ENCODE data around the gene ACACB. TPM values are rescaled to one million over a fixed set of nuclear protein-coding genes. Genes with fewer than 3 reads are reported as not detected.
A peak's percentile ranks its signal among the peaks of the same experiment; 100 is the strongest.

ACACB gene
- total RNA-seq (2021): 8.2 and 10.1 TPM in 2 replicates
- percentile 46 among the genes with signal in this experiment for Bru-seq, nascent RNA
- percentile 45 among the genes with signal in this experiment for BruChase-seq, experiment 1, labeled RNA remaining after a 2-hour chase
- percentile 46 among the genes with signal in this experiment for BruChase-seq, experiment 2, labeled RNA remaining after a 6-hour chase
- long read RNA-seq, partial matches to known transcripts: 0 of 3 reads
- long read RNA-seq, other reads (novel, unspliced or antisense): 1 of 3 reads

DNA sequence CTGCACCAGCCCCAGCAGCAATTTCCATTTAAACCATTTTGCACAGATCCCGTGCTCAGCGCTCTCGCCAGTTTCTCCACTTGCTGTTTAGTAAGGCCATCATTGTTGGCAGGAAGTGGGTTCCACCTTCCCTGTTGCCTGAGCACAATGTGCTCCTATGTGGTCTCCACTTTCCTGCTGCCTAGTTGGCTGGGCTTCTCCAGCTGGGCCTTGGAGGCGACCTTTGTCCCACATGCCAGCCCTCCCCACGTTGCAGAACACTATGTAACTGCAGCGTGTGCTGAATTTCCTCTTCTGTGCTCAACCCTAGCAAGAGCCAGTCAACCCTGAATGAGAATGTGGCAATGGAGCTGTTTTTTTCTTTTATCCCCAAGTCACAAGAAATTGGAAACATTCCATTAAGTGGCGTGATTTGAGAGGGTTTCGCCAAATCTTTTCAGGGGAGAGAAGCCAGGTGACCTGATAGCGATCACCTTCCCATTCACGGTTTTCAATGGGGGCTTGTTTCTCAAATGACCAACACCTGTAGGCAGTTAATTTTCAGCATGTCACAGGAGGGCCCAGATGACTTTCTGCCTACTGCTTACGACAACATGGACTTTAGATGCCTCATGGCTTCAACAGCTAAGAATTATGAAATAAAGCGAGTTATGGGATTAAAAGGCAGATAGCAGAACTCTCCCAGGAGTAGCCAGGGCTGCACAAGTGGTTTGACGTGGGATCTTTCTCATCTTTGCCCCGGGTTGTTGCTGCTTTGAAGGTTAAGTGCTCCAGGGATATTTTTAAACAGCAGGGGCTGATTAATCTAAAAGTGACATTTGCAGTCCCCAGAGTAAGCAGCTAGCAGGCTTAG lies at the start of gene ACACB:
Gene ACACB (plus strand): TSS at position 830 of the 853 bp plus-strand sequence. CDS start 22,819 bp downstream, outside the sequence.
- H3K27ac ChIP-seq (ENCODE audit: low read depth, low read length, poor library complexity, severe bottlenecking): no peak within 1 kb of the TSS
- POLR2A ChIA-PET (ENCODE audit: low non-redundant PET): no interaction called here
- no peak within 1 kb of the TSS for H3K4me3 ChIP-seq (ENCODE audit: low read depth, low read length, poor library complexity, severe bottlenecking)
- no TSS peak for BruUV-seq (replicated peaks)
- intact Hi-C loops (cut with micrococcal nuclease; ENCODE audit: unreplicated experiment): no loop called here
- no peak for DNase-seq (ENCODE audit: low spot score)
- no peaks in the 10 kb centered on the region for H3K36me3 ChIP-seq (ENCODE audit: insufficient read depth, low read length, poor library complexity, severe bottlenecking)
- H3K9me3 ChIP-seq (ENCODE audit: low read depth, low read length, poor library complexity, severe bottlenecking): no peaks in the 10 kb centered on the region
- CTCF ChIA-PET: no interaction called here
- peaks cover under 1% of the 10 kb centered on the region for H3K4me1 ChIP-seq (ENCODE audit: insufficient read depth, low read length, poor library complexity, severe bottlenecking)
- H3K27me3 ChIP-seq (replicated peaks; ENCODE audit: insufficient read depth, low read depth, low read length, poor library complexity): no peaks in the 10 kb centered on the region
- TF ChIP-seq EZH2 (IDR thresholded peaks at IDR 0.05; ENCODE audit: borderline replicate concordance, low read depth, low read length, poor library complexity, severe bottlenecking) (no peak), CTCF (conservative IDR thresholded peaks at IDR 0.05; ENCODE audit: low read depth, low read length) (no peak)

DNA sequence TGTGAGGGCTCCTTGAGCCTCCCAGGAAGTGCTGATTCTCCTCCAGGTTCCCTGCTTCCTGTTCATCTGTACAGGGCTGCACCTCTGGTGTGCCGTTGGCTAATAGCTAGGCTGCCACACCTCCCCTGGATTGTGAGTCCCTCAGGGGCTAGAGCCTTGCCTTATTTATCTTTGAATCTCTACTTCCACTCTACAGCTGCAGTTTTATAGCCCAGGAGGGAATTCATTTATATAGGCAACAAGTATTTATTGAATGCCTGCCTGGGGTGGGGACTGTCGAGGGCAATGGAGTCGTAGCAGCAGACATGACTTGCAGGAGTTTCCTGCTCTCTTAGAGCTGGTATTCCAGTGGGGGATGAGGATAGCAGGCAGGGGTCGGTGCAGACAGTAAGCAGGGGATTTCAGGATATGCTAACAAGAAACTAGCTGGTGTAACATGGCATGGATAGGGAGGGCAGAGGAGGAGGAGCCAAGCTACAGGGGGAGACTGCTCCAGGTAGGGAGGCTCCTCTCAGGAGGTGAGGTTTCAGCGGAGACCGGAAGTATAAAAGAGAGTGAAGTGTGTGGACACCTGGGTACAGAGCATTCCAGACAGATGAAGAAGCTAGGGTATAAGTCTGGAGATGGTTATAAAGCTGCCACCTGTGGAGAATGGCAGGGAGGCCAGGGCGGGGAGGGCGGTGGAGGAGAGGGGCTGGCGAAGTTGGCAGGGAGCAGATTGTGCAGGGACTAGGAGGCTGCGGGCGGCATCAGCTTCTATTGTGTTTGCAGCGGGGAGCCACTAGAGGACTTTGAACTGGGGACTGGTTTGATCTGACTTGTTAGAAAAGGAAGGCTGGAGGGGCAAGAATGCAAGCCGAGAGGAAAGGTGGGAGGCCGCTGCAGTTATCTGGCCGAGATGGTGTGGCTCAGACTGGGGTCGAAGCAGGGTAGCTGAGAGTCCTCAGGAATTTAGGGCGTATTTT lies 46.8 kb upstream of the ACACB start:
- no peak overlapping the region for H3K4me3 ChIP-seq (ENCODE audit: low read depth, low read length, poor library complexity, severe bottlenecking)
- no peak for TF ChIP-seq EZH2 (IDR thresholded peaks at IDR 0.05; ENCODE audit: borderline replicate concordance, low read depth, low read length, poor library complexity, severe bottlenecking)
- no peak for TF ChIP-seq CTCF (conservative IDR thresholded peaks at IDR 0.05; ENCODE audit: low read depth, low read length)
- no peaks in the 10 kb centered on the region for H3K27me3 ChIP-seq (replicated peaks; ENCODE audit: insufficient read depth, low read depth, low read length, poor library complexity)
- no peak overlapping the region for H3K27ac ChIP-seq (ENCODE audit: low read depth, low read length, poor library complexity, severe bottlenecking)
- POLR2A ChIA-PET (ENCODE audit: low non-redundant PET): no interaction called here
- H3K4me1 ChIP-seq (ENCODE audit: insufficient read depth, low read length, poor library complexity, severe bottlenecking): no peaks in the 10 kb centered on the region
- intact Hi-C loops (cut with micrococcal nuclease; ENCODE audit: unreplicated experiment): no loop called here
- CTCF ChIA-PET: no interaction called here
- DNase-seq (ENCODE audit: low spot score): peak; percentile 53
- BruUV-seq (replicated peaks): no TSS peak
- H3K9me3 ChIP-seq (ENCODE audit: low read depth, low read length, poor library complexity, severe bottlenecking): no peaks in the 10 kb centered on the region
- peaks cover 1% of the 10 kb centered on the region for H3K36me3 ChIP-seq (ENCODE audit: insufficient read depth, low read length, poor library complexity, severe bottlenecking)

DNA sequence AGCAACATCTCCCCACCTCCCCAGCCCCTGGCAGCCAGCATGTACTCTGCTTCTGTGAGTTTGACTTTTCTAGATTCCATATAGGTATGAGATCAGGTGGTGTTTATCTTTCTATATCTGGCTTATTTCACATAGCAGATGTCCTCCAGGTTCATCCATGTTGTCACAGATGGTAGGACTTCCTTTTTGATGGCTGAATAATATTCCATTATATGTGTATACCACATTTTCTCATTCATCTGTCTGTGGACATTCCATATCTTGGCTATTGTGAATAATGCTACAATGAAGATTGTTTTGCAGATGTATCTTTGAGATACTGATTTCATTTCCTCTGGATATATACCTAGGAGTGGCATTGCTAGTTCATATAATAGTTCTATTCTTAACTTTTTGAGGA lies 41.5 kb upstream of the ACACB start:
- Histone ChIP-seq H3K4me3 (ENCODE audit: low read depth, low read length, poor library complexity, severe bottlenecking) (no peak overlapping the region), H3K9me3 (ENCODE audit: low read depth, low read length, poor library complexity, severe bottlenecking) (no peaks in the 10 kb centered on the region), H3K27ac (ENCODE audit: low read depth, low read length, poor library complexity, severe bottlenecking) (no peak overlapping the region), H3K27me3 (replicated peaks; ENCODE audit: insufficient read depth, low read depth, low read length, poor library complexity) (no peaks in the 10 kb centered on the region), H3K4me1 (ENCODE audit: insufficient read depth, low read length, poor library complexity, severe bottlenecking) (no peaks in the 10 kb centered on the region), H3K36me3 (ENCODE audit: insufficient read depth, low read length, poor library complexity, severe bottlenecking) (peaks cover 6% of the 10 kb centered on the region)
- TF ChIP-seq EZH2 (IDR thresholded peaks at IDR 0.05; ENCODE audit: borderline replicate concordance, low read depth, low read length, poor library complexity, severe bottlenecking) (no peak), CTCF (conservative IDR thresholded peaks at IDR 0.05; ENCODE audit: low read depth, low read length) (no peak)
- intact Hi-C loops (cut with micrococcal nuclease; ENCODE audit: unreplicated experiment): no loop called here
- DNase-seq (ENCODE audit: low spot score): no peak
- POLR2A ChIA-PET (ENCODE audit: low non-redundant PET): no interaction called here
- no TSS peak for BruUV-seq (replicated peaks)
- CTCF ChIA-PET: no interaction called here

All from A673 (cell line).